ENCODE data around the gene ZNF385B.

- TF ChIP-seq CTCF (IDR thresholded peaks at IDR 0.05) (no peak), EZH2phosphoT487 (IDR thresholded peaks at IDR 0.05; ENCODE audit: borderline replicate concordance, low read depth) (no peak), EP300 (IDR thresholded peaks at IDR 0.05; ENCODE audit: borderline replicate concordance in 1 of 2, low read depth in 1 of 2, low read length in 1 of 2) (no peak), IRF3 (IDR thresholded peaks at IDR 0.05; ENCODE audit: low read depth, low read length) (no peak), GABPA (IDR thresholded peaks at IDR 0.05; ENCODE audit: low read depth) (no peak), SIN3A (IDR thresholded peaks at IDR 0.05; ENCODE audit: borderline replicate concordance, low read depth, low read length) (no peak), MAX (IDR thresholded peaks at IDR 0.05; ENCODE audit: low read depth) (no peak), CHD2 (IDR thresholded peaks at IDR 0.05; ENCODE audit: low read length, partially characterized antibody) (no peak), RXRA (IDR thresholded peaks at IDR 0.05; ENCODE audit: borderline replicate concordance, low read depth) (no peak), RCOR1 (IDR thresholded peaks at IDR 0.05; ENCODE audit: low read length) (no peak), USF1 (IDR thresholded peaks at IDR 0.05; ENCODE audit: borderline replicate concordance, low read depth) (no peak)
These were observed 95.7 kb downstream of the ZNF385B start for GRCh38 chr2:179765666-179766065.
